Activated CD4-positive, alpha-beta memory T cell treated with anti-CD3 and anti-CD28 coated beads, Interleukin-2, amount 10 ng/mL, durations not matched to agents 7 days and 5 days (primary cell): ENCODE measurements around the gene TMEM145. TPM values are rescaled to one million over a fixed set of nuclear protein-coding genes. Genes with fewer than 3 reads are reported as not detected.

ENCODE experiments used
- CTCF ChIA-PET: fragments of 350-600 bp; sonication (Branson Sonifier 250); formaldehyde crosslinking; loops from one replicate; lab custom pipeline; 2021; ENCODE audit warnings: antibody characterized with exemption, inconsistent platforms; lab: Charles Lee
- POLR2A ChIA-PET: fragments of 350-600 bp; sonication (Branson Sonifier 250); formaldehyde crosslinking; loops from one replicate; lab custom pipeline; 2021; ENCODE audit warnings: antibody characterized with exemption; lab: Charles Lee
- DNase-seq: peaks from one replicate; pipeline ENCODE4 v3.0.0-alpha.2; 2020
- H3K27ac Mint-ChIP-seq: one replicate; pipeline ENCODE4 v1.8.0; 2021; ENCODE audit warnings: mild to moderate bottlenecking, mixed read lengths
- H3K27me3 Mint-ChIP-seq: one replicate; pipeline ENCODE4 v1.8.0; 2021; ENCODE audit warnings: mixed read lengths
- H3K36me3 Mint-ChIP-seq: one replicate; pipeline ENCODE4 v1.8.0; 2021; ENCODE audit warnings: low read depth, mixed read lengths
- H3K4me1 Mint-ChIP-seq: one replicate; pipeline ENCODE4 v1.8.0; 2021; ENCODE audit warnings: mixed read lengths
- H3K4me3 Mint-ChIP-seq: one replicate; pipeline ENCODE4 v1.8.0; 2021; ENCODE audit warnings: mild to moderate bottlenecking, mixed read lengths
- H3K9me3 Mint-ChIP-seq: one replicate; pipeline ENCODE4 v1.8.0; 2021; ENCODE audit warnings: mixed read lengths
- total RNA-seq, 2 experiments: library from RNA; stranded (reverse); gene quantifications; one replicate each; pipeline ENCODE4 v1.2.3, GENCODE V29; 2021

TMEM145 gene
- total RNA-seq, 2 experiments from 2014 or later, result 0.23 TPM; not detected in 1

DNA sequence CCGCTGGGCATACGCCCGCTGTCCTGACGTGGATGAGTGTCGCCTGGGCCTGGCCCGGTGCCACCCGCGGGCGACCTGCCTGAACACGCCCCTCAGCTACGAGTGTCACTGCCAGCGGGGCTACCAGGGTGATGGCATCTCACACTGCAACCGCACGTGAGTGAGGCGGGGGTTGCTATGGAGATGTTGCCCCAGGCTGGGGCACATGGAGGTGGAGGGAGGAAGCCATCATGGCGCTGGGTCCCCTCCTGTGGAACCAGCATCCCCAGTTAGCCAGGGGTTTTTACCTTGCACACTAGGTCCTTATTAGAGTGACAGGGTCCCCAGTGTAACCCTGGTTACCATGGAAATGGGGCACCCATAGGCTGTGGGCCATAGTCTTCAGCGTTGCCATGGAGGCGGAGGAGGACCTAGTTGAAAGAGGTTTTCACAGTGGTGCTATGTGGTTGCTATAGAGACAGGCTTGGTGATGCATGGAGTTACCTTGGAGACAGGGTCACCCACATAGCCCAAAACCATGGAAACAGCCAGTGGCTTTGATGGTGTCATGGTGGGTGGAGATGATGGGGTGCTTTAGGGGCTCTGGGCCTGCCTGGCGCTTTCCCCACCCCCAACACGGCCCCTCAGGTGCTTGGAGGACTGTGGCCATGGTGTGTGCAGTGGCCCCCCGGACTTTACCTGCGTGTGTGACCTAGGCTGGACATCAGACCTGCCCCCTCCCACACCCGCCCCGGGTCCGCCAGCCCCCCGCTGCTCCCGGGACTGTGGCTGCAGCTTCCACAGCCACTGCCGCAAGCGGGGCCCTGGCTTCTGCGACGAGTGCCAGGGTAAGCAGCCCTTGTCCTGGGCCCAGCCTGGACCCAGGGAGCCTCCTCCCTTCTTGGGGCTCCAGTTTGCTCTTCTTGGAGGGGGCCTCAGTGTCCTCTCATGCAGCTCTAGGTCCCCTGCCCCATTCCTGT, 39.5 kb downstream of the TMEM145 start:
- DNase-seq, result no peak
- Mint-ChIP-seq H3K4me3 (no peak overlapping the region), H3K27ac (no peak overlapping the region), H3K9me3 (no peaks in the 10 kb centered on the region), H3K36me3 (no peaks in the 10 kb centered on the region), H3K27me3 (no peaks in the 10 kb centered on the region), H3K4me1 (no peaks in the 10 kb centered on the region)
- POLR2A ChIA-PET, result no interaction called here
- CTCF ChIA-PET, result no interaction called here

DNA sequence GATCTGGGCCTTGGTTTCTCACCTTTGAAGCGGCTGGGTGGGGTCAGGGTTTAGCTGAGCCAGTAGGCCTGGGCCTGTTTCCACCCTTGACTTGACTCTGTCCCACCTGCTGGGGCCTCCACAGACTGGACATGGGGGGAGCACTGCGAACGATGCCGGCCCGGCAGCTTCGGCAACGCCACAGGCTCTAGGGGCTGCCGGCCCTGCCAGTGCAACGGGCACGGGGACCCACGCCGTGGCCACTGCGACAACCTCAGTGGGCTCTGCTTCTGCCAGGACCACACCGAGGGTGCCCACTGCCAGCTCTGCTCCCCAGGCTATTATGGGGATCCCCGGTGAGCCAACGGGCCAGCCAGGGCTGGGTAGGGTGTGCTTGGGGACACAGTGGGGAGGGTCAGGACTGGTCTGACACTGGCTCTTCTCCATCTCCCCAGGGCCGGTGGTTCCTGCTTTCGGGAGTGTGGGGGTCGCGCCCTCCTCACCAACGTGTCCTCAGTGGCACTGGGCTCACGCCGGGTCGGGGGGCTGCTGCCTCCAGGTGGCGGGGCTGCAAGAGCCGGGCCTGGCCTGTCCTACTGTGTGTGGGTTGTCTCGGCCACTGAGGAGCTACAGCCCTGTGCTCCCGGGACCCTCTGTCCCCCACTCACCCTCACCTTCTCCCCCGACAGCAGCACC, 40.4 kb downstream of the TMEM145 start:
- H3K4me1 Mint-ChIP-seq, result no peaks in the 10 kb centered on the region
- DNase-seq, result no peak
- ChIA-PET CTCF (no interaction called here), POLR2A (no interaction called here)
- H3K9me3 Mint-ChIP-seq, result no peaks in the 10 kb centered on the region
- H3K27me3 Mint-ChIP-seq, result no peaks in the 10 kb centered on the region
- H3K27ac Mint-ChIP-seq, result no peak overlapping the region
- H3K4me3 Mint-ChIP-seq, result no peak overlapping the region
- H3K36me3 Mint-ChIP-seq, result no peaks in the 10 kb centered on the region

DNA sequence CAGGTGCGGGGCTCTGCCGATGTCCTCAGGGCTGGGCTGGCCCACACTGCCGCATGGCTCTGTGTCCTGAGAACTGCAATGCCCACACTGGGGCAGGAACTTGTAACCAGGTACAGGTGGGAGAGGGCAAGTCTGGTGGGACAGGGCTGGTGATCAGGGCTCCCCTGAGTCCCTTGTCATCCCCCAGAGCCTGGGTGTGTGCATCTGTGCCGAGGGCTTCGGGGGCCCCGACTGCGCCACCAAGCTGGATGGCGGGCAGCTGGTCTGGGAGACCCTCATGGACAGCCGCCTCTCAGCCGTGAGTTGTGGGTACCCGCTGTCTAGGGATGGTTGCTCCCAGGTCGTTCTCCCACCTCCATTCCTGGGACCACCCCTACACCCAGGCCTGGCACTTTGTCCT, 42.8 kb downstream of the TMEM145 start:
- no peaks in the 10 kb centered on the region for H3K27me3 Mint-ChIP-seq
- no peaks in the 10 kb centered on the region for H3K9me3 Mint-ChIP-seq
- no peak for DNase-seq
- H3K36me3 Mint-ChIP-seq, result no peaks in the 10 kb centered on the region
- no peak overlapping the region for H3K27ac Mint-ChIP-seq
- ChIA-PET POLR2A (no interaction called here), CTCF (no interaction called here)
- H3K4me3 Mint-ChIP-seq, result no peak overlapping the region
- H3K4me1 Mint-ChIP-seq, result no peaks in the 10 kb centered on the region

DNA sequence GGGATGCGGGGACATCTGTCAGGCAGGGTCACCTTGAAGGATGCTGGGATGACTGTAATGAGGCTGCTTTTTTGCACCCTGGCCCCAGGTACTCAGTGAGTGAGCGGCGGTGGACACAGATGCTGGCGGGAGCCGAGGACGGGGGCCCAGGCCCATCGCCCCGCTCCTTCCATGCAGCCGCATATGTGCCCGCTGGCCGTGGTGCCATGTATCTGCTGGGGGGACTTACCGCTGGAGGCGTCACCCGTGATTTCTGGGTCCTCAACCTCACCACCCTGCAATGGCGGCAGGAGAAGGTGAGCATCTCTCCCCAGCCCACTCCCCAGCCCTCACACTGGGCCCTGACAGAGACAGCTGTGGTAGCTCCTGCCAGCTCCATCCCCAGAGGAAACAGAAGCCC, 43.6 kb downstream of the TMEM145 start:
- CTCF ChIA-PET, result no interaction called here
- POLR2A ChIA-PET, result interaction anchor here (0.6 kb wide), 1 partner anchor 40 kb away, joined by 3 read pairs; no protein-coding TSS in a partner anchor
- no peaks in the 10 kb centered on the region for H3K27me3 Mint-ChIP-seq
- H3K9me3 Mint-ChIP-seq, result no peaks in the 10 kb centered on the region
- no peak overlapping the region for H3K4me3 Mint-ChIP-seq
- H3K27ac Mint-ChIP-seq, result no peak overlapping the region
- H3K4me1 Mint-ChIP-seq, result no peaks in the 10 kb centered on the region
- no peak for DNase-seq
- no peaks in the 10 kb centered on the region for H3K36me3 Mint-ChIP-seq

DNA sequence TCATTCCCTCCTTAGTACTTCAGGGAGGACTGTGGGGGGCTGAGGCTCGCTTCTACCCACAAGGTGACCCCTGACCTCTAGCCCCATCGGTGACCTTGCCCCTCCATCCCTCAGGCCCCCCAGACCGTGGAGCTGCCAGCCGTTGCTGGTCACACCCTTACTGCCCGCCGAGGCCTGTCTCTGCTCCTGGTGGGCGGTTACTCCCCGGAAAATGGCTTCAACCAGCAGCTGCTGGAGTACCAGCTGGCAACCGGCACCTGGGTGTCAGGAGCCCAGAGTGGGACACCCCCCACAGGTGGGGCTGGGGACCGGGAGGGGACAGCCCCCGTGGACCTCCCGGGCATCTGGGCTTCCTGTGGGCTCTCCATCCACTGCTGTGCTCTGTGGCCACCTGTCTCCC, 44.2 kb downstream of the TMEM145 start:
- Mint-ChIP-seq H3K27me3 (no peaks in the 10 kb centered on the region), H3K4me3 (no peak overlapping the region), H3K9me3 (no peaks in the 10 kb centered on the region), H3K27ac (no peak overlapping the region), H3K4me1 (no peaks in the 10 kb centered on the region), H3K36me3 (no peaks in the 10 kb centered on the region)
- CTCF ChIA-PET, result no interaction called here
- no peak for DNase-seq
- POLR2A ChIA-PET, result no interaction called here

DNA sequence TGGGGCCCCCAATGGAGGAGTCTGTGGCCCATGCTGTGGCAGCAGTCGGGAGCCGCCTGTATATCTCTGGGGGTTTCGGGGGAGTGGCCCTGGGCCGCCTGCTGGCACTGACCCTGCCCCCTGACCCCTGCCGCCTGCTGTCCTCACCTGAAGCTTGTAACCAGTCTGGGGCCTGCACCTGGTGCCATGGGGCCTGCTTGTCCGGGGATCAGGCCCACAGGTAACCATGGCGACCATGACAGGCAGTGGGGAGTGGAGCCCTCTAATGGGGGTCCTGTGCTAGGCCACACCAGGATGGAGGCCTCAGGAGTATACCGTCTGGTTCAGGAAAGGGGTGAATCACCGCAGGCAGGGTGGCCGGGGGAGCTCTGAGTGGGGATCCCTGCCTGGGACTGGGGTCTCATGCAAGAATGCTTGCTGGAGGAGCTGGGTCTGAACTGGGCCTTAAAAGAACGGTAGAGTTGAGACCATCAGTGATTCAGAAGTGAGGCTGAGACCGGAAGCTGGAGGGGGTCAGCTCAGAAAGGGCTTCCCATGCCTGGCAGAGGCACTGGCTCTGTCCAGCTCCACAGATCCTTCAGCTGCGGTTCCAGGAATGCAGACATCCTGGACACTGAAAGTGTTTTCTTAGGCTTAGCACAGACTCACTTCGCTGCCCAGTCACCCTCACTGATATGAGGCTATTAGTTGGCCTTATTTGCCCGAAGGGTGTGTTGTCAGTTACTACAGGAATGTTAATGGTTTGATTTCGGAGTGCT, 47.9 kb downstream of the TMEM145 start:
- H3K9me3 Mint-ChIP-seq, result peaks cover 7% of the 10 kb centered on the region
- peaks cover 6% of the 10 kb centered on the region for H3K36me3 Mint-ChIP-seq
- no peak for DNase-seq
- H3K4me1 Mint-ChIP-seq, result no peaks in the 10 kb centered on the region
- no peak overlapping the region for H3K27ac Mint-ChIP-seq
- ChIA-PET POLR2A (no interaction called here), CTCF (no interaction called here)
- H3K4me3 Mint-ChIP-seq, result no peak overlapping the region
- H3K27me3 Mint-ChIP-seq, result no peaks in the 10 kb centered on the region

DNA sequence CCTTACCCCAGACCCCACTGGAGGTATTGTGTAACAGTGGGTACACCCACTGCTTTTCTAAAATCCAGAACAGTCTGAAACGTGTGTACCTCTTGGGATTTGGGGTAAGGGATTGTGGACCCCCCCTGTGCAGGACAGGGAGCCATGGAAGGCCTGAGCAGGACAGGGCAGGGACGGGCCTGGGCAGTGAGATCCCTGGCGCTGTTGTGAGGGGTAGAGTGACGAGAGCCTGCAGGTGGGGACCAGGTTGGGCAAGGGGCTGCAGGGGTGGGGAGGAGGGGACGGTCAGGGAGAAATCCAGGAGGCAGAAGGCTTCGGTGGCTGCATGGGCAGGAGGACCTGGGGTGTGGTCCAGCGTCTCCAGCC, 48.4 kb downstream of the TMEM145 start:
- H3K4me3 Mint-ChIP-seq, result no peak overlapping the region
- POLR2A ChIA-PET, result no interaction called here
- H3K27ac Mint-ChIP-seq, result no peak overlapping the region
- no peaks in the 10 kb centered on the region for H3K27me3 Mint-ChIP-seq
- H3K36me3 Mint-ChIP-seq, result peaks cover 6% of the 10 kb centered on the region
- DNase-seq, result no peak
- H3K9me3 Mint-ChIP-seq, result peaks cover 7% of the 10 kb centered on the region
- no peaks in the 10 kb centered on the region for H3K4me1 Mint-ChIP-seq
- CTCF ChIA-PET, result no interaction called here

DNA sequence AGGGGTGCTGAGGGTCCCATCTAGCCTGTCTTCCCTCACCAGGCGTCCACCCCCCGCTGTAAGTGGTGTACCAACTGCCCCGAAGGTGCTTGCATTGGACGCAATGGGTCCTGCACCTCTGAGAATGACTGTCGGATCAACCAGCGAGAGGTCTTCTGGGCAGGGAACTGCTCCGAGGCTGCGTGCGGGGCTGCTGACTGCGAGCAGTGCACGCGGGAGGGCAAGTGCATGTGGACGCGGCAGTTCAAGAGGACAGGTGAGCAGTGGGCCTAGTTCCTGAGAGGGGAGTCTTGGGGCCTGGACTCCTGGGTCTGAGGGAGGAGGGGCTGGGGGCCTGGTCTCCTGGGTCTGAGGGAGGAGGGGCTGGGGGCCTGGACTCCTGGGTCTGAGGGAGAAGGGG, 49.2 kb downstream of the TMEM145 start:
- H3K27ac Mint-ChIP-seq, result no peak overlapping the region
- ChIA-PET POLR2A (no interaction called here), CTCF (no interaction called here)
- no peak for DNase-seq
- H3K36me3 Mint-ChIP-seq, result peaks cover 6% of the 10 kb centered on the region
- no peaks in the 10 kb centered on the region for H3K4me1 Mint-ChIP-seq
- H3K9me3 Mint-ChIP-seq, result peaks cover 7% of the 10 kb centered on the region
- no peaks in the 10 kb centered on the region for H3K27me3 Mint-ChIP-seq
- H3K4me3 Mint-ChIP-seq, result no peak overlapping the region

DNA sequence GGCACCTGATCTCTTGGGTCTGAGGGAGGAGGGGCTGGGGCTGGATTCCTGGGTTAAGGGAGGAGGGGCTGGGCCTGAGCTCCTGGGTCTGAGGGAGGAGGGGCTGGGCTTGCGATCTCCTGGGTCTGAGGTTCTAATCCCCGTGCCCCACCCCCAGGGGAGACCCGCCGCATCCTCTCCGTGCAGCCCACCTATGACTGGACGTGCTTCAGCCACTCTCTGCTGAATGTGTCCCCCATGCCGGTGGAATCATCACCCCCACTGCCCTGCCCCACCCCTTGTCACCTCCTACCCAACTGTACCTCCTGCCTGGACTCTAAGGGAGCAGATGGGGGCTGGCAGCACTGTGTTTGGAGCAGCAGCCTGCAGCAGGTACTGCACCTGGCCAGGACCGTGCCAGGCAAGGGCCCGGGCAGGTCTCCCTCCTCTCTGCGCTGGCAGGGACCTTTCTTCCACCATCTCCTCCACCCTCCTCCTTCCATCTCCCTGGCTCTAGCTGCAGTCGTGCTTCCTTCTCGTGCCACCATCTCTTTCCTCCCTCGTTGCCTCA, 49.9 kb downstream of the TMEM145 start:
- Mint-ChIP-seq H3K36me3 (peaks cover 6% of the 10 kb centered on the region), H3K27ac (no peak overlapping the region), H3K4me1 (no peaks in the 10 kb centered on the region), H3K9me3 (peaks cover 7% of the 10 kb centered on the region), H3K4me3 (no peak overlapping the region), H3K27me3 (no peaks in the 10 kb centered on the region)
- ChIA-PET CTCF (no interaction called here), POLR2A (no interaction called here)
- no peak for DNase-seq

DNA sequence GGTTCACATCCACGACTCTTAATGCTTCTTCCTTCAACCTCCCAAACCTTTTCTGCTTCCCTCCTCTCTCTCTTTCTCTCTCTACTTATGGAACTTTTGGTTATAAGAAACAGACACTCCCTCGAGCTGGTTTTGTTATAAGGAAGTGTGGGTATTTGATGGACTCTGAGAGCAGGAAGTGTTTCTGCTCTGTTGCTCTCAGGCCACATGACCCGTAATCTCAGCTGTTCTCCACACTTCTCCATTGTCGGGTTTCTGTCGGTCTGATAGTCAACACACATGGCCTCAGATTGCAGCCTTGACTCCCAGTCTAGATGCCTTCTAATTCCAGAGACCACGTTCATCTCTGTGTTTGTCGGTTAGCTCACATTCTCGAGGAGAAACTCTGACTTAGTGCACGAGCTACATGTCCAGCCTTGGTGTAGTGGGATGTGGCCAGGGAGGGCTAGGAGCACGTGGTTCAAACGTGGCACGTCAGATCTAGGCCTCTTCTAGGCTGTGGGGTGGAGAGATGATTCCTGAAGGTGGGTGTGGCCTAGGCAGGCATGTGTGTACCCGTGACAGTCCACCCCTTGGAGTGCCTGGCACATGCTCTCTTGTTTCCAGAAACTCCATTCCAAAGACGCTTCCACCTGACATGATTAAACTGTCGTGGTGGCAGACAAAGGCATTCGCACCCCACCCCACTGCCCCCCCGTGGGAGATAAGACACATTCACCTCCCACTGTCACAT, 50.7 kb downstream of the TMEM145 start:
- H3K27me3 Mint-ChIP-seq, result no peaks in the 10 kb centered on the region
- no peak for DNase-seq
- H3K9me3 Mint-ChIP-seq, result peaks cover 7% of the 10 kb centered on the region
- H3K4me3 Mint-ChIP-seq, result no peak overlapping the region
- POLR2A ChIA-PET, result no interaction called here
- CTCF ChIA-PET, result no interaction called here
- no peaks in the 10 kb centered on the region for H3K4me1 Mint-ChIP-seq
- H3K27ac Mint-ChIP-seq, result no peak overlapping the region
- H3K36me3 Mint-ChIP-seq, result peaks cover 6% of the 10 kb centered on the region

DNA sequence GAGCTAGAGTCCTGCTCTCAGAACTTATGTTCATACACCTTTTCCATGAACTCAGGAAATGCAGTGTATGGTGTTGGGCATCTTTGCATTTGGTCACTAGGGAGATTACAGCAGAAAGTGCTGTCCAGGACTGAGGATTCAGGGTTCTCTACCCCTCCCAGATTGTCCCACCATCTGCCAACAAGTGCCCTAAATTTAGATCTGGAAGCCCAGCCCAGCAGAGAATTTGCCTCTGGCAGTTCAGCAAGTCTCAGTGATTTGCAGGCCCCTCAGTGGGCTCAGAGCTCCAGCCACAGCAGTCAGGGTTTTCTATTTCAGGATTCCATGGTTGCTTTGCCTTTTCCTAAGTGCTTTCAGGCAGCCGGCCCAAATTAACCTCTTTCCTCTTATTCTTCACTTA, 53.6 kb downstream of the TMEM145 start:
- no peaks in the 10 kb centered on the region for H3K27me3 Mint-ChIP-seq
- peaks cover 7% of the 10 kb centered on the region for H3K9me3 Mint-ChIP-seq
- peaks cover 6% of the 10 kb centered on the region for H3K36me3 Mint-ChIP-seq
- no peak overlapping the region for H3K27ac Mint-ChIP-seq
- CTCF ChIA-PET, result no interaction called here
- POLR2A ChIA-PET, result no interaction called here
- no peaks in the 10 kb centered on the region for H3K4me1 Mint-ChIP-seq
- DNase-seq, result no peak
- no peak overlapping the region for H3K4me3 Mint-ChIP-seq

DNA sequence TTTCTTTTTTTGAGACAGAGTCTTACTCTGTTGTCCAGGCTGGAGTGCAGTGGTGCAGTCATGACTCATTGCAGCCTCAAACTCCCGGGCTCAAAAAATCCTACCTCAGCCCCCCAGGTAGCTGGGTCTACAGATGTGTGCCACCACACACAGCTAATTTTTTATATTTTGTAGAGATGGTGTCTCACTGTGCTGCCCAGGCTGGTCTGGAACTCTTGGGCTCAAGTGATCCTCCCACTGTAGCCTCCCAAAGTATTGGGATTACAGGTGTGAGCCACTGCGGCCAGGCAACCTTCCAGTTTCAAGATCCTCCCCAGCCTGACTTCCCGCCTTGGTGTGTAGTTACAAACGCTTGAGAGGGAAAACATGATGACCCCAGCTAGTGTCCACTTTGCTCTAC, 54.8 kb downstream of the TMEM145 start:
- ChIA-PET CTCF (no interaction called here), POLR2A (no interaction called here)
- H3K27ac Mint-ChIP-seq, result no peak overlapping the region
- H3K4me3 Mint-ChIP-seq, result no peak overlapping the region
- peaks cover 6% of the 10 kb centered on the region for H3K36me3 Mint-ChIP-seq
- no peak for DNase-seq
- H3K9me3 Mint-ChIP-seq, result peaks cover 7% of the 10 kb centered on the region
- no peaks in the 10 kb centered on the region for H3K27me3 Mint-ChIP-seq
- H3K4me1 Mint-ChIP-seq, result no peaks in the 10 kb centered on the region
